NAMALWA (cell line): ENCODE measurements around the gene ZDHHC11B.
"Not testable (repeated sequence)": the region's sequence is repeated elsewhere in the genome, so short reads cannot be mapped to it uniquely, and the experiment has no call there.

Experiments used
- DNase-seq: peaks from one replicate; pipeline ENCODE4 v3.0.0-alpha.2; 2015; ENCODE audit warnings: low spot score

Gene ZDHHC11B, protein sequence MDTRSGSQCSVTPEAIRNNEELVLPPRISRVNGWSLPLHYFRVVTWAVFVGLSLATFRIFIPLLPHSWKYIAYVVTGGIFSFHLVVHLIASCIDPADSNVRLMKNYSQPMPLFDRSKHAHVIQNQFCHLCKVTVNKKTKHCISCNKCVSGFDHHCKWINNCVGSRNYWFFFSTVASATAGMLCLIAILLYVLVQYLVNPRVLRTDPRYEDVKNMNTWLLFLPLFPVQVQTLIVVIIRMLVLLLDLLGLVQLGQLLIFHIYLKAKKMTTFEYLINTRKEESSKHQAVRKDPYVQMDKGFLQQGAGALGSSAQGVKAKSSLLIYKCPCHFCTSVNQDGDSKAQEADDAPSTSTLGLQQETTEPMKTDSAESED

DNA sequence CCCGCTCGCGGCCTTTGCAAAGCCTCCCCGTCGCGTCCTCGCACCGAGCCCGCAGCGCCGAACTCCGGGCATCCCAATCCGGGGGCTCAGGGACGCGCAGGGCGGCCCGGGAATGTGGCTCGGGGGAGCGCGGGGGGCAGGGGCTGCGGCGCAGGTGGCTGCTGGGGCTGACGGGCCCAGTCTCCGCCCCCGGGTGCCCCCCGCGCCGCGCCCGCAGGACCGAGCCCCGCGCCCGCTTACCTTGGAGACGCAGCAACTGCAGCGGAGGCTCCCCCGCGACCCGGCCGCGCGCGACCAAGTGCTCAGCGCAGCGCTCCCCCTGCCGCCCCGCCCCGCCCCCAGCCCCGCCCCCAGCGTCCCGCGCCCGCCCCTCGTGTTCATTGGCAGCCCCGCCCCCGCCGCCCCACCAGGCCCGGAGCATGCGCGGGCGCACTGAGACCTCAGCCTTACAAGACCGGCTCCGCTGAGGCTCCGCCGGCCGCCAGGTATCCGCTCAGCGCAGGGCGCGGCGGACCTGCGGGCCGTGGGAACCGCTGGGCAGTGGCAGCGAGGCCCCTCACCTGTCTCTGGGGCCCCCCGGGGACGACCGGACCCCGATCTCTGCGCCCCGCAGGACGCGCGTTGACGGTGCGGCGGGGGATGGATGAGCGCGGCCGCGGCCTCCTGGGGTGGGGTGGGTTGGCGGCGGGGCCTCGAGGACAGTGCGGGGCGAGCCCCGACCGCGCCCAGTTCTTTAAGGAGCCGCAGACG, at the start of gene ZDHHC11B:
Gene ZDHHC11B, minus strand, starts transcription at position 302 of the 750 bp plus-strand sequence. CDS start 17,810 bp downstream, outside the sequence.
- DNase-seq: peak; percentile 77

GRCh38 chr5:834013-834412, 49.5 kb upstream of the ZDHHC11B start:
- not testable (repeated sequence) for DNase-seq

GRCh38 chr5:828194-828593, 43.7 kb upstream of the ZDHHC11B start:
- not testable (repeated sequence) for DNase-seq

DNA sequence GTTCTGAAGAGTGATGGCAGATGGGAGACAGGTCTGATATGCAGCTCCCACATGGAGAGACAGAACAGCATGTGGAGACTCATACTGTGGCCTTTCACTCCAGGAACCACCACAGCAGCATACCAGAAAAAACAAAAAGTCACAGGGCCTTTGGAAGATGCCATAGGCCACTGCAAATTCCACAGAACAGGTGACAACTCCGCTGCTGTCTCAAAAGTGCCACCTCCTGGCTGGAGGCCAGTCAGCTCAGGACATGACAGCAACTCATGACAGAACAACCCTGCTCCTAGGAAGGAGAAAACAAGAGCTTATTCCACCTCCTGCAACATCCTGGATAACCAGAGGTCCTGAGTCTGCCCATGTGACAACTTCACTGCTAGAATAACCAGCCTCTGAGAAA, 41.0 kb upstream of the ZDHHC11B start:
- DNase-seq: not testable (repeated sequence)

- peak; percentile 29 for DNase-seq
Observed at GRCh38 chr5:821504-821903, 37.0 kb upstream of the ZDHHC11B start.

GRCh38 chr5:820245-820644, 35.7 kb upstream of the ZDHHC11B start:
- no peak for DNase-seq

DNA sequence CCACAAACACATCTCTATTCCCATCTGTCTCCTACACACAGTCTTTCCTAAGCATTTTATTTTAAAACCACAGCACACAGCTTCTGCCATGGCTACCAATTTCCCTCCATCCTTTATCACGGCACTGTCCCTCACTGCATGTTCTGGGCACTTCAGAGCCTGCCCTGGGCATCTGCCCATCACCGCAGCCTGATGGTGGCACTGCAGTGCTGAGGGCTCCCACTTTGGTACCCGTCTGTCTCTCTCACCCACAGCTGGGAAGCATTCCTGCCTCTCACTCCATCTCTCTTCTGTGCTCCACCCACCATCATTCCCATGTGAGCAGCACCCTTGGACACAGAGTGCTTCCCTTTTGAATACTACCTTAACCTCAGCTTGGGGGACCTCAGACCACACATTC, 34.5 kb upstream of the ZDHHC11B start:
- DNase-seq: no peak

- DNase-seq: no peak
Observed at GRCh38 chr5:816176-816575, 31.6 kb upstream of the ZDHHC11B start.

DNA sequence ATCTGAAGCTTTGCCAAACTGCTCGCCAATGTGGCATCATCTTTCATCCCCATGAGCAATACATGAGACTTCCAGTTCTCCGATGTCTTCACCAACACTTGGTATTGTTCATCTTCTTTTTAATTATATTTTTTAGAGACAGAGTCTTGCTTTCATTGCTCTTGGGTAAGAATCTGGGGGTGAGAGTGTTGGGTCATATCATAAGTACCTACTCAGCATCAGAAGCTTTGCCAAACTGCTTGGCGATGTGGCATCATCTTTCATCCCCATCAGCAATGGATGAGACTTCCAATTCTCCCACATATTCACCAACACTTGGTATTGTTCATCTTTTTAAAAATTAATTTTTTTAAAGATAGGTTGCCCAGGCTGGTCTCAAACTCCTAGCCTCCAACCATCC, 30.9 kb upstream of the ZDHHC11B start:
- no peak for DNase-seq

DNA sequence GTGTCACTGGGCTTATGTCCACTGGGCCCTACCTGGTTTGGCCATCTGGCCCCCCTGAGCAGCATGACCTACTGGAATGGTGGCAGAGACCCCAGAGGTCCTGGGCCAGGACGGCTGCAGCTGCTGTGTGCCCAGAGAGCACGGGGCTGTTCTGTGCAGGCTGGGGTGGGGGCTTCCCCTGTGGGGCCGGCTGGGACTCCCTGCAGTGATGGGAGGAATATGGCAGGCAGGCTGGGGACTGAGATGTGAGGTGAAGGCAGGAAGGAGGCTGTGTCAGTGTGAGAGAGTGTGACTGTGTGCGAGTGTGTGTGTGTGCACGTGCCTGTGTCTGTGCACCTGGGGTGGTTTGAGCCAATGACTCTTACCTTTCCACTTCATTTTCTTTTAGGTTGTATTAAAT, 29.0 kb upstream of the ZDHHC11B start:
- not testable (repeated sequence) for DNase-seq

- DNase-seq: not testable (repeated sequence)
Observed at GRCh38 chr5:811384-811783, 26.9 kb upstream of the ZDHHC11B start.

GRCh38 chr5:807719-808514, 23.4 kb upstream of the ZDHHC11B start:
- not testable (repeated sequence) for DNase-seq

DNA sequence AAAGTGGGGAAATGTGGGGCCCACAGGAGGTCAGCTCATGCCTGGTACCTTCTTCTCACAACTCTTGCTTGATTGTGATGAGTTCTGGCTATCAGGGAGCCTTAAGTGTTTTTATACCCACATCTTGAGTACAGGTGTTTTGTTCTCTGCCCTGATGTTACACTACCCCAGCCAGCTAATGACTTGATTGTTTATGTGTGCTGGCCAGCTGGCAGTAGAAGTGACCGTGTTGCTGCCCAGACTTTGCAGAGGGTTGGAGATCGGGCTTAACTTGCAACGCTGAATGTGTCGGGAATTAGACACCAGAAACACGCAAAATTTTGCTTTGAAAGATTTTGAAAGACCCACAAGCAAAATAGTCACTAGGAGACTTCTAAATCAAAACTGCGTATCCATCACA, 16.9 kb upstream of the ZDHHC11B start:
- DNase-seq: no peak

DNA sequence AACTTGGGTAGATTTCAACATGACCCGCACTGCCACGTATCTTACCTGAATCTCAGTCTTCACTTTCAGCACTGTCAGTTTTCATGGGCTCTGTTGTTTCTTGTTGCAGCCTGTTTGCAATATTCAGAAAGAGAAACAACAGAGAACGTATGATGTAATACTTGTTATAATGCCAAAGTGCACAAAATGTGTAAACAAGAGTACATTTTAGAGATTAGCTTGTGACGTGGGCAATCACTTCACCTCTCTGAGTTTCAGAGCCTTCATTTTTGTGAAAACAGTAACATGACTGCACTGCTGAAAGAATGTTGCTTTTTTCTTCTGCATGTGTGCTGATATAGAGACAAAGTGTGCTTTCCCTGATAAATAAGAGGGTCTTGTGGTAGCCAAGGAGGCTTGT, 16.5 kb upstream of the ZDHHC11B start:
- not testable (repeated sequence) for DNase-seq

DNA sequence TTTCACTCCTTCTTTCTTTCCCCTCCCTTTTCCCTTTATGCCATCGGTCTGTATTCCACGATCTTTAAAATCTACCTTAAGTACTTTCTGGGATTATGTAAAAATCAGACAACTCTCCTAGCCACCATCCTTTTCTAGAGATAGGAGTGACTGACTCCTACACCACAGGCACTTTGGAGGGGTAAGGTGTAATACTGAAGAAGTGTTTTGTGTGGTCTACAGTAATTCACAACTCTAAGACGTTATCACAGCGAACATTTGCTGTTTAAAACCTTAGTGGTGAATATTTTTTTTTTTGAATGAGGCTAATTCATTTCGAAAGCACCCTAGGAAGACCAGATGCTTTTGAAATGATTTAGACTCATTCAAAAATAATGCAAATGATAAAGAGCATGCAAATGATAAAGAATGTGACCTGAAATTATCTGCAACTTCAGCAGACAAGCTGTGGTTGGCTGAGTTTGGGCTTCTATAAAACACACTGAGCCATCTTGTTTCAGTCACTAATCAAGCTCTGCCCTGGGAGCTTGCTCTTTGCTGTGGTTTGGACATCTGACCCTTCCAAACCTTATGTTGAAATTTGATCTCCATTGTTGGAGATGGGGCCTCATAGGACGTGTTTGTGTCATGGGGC, 14.1 kb upstream of the ZDHHC11B start:
- not testable (repeated sequence) for DNase-seq

GRCh38 chr5:797986-798385, 13.5 kb upstream of the ZDHHC11B start:
- DNase-seq: not testable (repeated sequence)

DNA sequence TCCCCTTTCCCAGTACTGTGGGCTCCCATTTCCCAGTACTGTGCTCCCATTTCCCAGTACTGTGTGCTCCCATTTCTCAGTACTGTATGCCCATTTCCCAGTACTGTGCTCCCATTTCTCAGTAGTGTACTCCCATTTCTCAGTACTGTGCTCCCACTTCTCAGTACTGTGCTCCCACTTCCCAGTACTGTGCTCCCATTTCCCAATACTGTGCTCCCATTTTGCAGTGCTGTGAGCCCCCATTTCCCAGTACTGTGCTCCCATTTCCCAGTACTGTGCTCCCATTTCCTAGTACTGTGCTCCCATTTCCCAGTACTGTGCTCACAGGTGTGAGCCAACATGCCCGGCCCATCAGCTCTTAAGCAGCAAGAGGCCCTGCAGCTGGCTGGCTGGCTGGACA, 11.3 kb upstream of the ZDHHC11B start:
- not testable (repeated sequence) for DNase-seq

- not testable (repeated sequence) for DNase-seq
Observed at GRCh38 chr5:794948-795347, 10.4 kb upstream of the ZDHHC11B start.

GRCh38 chr5:788703-789102, 4.2 kb upstream of the ZDHHC11B start:
- not testable (repeated sequence) for DNase-seq

- DNase-seq: peak; percentile 19
Observed at GRCh38 chr5:787857-788233, 3.3 kb upstream of the ZDHHC11B start.

DNA sequence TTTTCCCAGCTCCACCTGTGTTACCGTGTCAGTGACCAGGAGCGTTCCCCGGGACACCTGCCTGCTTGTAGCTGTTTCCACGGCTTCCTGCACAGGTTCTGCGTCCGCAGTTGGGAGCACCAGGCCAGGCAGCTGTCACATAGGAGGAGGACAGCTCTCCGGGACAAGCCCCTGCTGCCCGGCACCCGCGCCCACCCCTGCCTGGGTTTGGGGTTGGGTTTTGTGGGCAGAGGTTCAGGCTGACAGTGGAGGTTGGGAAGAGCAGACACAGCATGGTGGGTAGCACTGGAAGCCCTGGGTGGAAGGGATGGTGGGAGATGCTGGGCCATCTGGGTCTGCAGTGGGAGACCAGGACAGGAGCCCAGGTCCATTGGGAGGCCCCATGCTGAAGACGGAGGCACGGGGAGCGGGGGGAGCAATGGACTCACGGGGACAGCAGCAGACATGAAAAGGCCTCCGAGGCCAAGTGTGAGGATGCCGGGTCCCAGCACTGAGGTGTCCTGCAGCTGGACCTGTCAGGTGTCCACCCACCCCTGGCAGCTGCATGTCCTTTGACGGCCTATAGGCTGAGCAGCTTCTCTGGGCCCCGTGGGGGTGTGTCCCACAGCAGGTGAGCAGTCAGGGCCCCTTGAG, 2.8 kb upstream of the ZDHHC11B start:
- DNase-seq: not testable (repeated sequence)
